GM21723 (cell line): ENCODE data around the gene AGAP1.

Experiments used
- ATAC-seq: cut with Tn5 transposase; IDR thresholded peaks from one replicate; pipeline ENCODE4 v1.9.1; 2021; ENCODE audit warnings: mild to moderate bottlenecking, moderate library complexity; ENCODE audit not compliant: unreplicated experiment

Gene AGAP1

DNA sequence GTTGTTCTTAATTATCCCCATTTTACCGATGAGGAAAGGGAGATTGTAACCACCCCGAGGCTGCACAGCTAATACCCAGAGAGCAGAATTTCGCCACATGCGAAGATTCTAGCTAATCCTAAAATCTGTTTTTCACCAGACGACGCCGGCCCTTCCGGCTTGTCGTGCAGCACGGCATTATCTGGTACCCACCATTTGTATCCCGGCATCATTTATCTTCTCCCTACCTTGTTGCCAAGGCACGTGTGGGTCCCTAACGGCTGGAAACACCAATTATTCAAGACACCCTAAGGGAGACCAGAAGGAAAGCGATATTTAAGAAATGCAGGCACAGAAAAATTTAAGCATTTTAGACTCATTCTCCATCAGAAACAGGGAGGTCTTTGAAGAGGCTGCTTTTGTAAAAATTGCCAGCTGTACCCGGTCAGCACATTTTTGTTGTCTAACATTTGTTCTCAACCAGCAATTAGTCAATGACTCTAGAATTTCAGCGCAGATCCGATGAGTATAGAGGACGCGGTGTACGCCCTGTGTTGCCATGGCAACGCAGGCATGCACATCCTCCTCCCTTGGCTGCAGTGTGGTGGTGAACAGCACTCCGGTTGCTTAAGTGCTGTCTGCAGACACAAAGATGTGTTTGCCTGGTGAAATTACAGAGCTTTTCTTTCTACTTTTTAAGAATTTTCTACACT, 111.6 kb downstream of the AGAP1 start:
- ATAC-seq = no peak

DNA sequence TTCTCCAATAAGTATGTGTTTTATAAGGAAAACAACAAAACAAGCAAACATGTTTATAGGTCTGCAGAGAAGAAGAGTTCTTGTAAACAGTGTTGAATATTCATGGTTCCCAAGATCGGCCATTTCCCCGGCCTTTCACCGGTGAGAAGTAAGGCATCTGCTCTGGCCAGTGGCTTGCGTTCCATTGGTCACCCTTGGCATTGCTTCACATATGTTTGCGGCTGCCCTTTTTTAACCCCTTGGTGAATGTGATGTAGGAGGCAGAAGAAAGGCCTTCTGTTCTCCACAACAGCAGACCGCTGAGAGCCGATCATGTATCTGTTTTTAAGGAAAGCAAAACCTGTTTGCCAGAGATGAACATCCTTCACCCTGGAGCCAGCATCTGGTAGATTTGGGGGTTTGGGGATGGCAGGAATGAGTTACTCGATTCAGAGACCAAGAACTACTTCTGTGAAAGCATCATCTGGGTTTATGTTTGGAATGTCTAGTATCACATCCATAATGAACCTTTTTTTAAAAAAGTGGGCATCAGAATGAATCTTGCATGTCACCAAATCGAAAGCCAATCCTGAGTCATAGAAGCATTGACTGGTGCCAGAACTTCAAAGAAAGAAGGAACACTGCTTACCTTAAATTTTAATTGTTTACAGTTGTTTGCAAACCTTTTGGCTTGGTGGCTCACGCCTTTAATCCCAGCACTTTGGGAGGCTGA, 112.3 kb downstream of the AGAP1 start:
- ATAC-seq = no peak

DNA sequence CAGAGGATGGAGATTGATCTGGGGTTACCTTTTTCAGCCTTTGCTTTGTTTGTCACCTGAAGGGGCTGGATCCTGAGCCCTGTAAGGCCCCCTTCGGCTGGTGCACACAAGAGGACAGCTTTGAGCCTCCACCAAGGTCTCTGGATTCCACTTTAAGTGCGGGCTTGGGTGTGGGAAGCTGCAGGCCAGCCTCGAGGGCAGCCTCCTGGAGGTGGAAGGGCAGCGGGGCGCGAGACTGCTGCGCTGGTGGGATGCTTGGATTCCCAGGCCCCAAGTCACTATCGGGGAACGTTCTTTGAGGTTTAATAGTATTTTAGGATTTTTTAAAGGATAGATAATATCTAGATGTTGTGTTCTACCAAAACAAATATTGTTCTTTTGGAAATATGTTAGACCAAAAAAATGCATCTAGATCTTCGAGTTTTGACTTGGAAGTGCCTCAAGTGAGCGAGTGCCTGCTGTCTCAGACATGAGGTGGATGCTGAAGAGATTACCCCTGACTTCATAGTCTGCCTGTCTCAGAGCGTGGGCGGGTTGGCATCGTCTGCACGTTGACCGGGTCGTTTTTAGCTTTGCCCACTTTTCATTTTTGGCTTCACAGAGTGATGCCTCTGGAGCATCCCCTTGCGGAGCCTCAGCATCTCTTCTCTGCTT, 113.8 kb downstream of the AGAP1 start:
- ATAC-seq = no peak

DNA sequence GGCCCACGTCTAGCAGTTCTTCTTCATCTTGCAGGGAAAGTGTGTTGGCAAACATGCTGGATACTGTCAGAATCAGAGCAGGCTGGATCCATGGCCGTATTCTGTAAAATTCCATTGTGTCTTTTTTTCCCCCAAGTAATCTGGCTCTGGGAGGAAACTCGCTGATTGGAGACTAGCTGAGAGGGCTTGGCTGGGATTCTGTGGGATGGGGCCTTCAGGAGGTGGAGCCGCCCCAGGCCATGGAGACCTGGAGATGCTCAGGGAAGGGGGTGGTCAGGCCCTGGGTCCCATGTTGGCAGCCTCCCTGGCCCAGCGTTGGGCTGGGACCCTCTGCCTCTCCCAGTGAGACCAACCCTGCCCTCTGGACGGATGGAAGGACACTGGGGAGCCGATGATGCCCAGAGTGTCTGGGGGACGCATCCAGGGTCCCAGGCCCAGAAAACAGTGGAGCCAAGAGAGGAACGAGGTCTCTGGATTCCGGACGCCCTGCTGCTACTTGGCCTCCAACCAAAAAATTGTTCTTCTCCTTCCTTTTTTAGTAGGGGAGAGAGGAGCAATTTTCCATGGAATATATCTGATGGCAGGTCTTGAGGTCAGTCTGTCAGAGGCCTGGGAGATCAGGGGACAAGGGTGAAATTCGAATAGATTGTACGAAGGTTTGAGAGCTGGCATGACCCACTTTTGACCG, 114.5 kb downstream of the AGAP1 start:
- no peak for ATAC-seq

DNA sequence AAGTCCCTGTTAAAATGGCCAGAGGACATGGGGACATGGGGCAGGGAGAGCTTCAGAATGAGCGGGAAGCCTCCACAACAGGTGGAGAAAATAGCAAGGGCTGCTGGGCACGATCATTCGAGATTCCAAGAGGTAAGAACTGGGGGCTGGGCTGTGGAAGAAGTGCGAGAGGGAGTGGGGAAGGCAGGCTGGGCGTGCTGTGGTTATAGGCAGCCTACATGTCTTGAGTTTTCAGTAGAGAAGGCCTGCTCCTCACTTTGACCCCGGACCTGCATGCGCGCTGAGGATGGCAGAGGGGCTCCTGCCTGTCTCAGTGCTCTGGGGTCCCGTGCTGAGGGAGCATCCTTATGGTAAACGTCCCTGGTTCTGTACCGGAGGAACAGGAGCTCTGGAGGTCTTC, 115.5 kb downstream of the AGAP1 start:
- ATAC-seq = no peak

DNA sequence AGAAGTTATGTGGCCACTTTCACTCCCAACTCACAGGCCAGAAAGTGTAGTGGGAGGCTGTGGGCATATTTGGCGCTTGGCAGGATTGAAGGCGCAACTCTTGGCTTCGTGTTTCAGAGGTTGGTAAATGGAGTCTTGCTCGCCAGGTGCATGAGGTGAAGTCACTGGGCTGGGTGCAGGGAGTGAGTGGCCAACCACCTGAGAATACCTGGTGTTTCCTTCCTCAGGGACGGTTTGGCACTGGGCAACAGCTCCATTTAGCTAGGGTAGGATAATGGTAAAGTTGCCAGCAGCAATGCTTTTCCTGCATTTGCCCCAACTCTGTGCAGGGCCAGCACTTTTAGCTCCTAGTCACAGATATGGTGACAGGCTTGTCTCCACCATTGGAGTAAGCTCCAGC, 115.9 kb downstream of the AGAP1 start:
- no peak for ATAC-seq

DNA sequence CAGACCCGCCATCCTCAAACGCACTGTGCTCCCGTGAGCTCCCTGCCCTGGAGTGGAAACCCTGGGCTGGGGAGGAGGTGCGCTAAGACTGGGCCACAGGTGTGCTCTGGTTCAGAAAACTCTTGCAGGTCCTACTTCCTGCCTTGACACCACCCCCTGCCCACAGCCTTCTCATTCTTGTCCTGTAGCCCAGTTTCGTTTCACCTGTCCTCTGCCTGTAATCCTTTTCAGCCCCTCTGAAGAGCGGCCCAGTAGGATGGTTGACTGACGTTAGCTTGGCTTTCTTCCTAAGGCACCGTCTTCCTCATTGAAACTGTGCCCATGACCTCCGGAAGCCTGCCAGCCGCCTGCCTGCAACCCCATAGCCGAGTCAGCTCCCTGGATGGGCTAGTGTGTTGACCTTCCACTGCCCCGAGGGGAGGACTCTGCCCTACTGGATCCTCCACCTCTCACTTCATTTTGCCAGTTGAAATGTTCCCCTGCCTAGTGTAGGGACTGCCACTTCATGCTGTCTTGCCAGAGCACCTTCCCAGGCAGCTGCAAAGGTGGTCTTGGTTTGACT, 116.9 kb downstream of the AGAP1 start:
- no peak for ATAC-seq

DNA sequence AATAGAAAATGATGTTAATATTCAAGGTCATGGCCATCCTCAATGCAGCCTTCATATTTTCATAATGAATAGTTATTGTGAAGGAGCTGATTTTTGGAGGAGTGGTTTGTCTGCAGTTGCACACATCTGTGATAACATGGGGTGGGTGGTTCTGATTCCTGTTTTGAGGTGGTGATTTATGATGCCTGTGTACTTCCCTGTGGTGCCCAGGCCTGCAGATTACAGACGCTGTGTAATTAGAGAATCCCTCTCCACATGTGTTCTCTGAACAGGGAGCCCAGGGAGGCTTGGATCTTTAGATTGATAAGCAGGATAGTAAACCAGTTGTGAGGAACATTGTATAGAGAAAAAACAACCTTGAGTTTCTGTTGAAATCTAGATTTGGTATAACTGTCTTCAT, 117.5 kb downstream of the AGAP1 start:
- no peak for ATAC-seq

DNA sequence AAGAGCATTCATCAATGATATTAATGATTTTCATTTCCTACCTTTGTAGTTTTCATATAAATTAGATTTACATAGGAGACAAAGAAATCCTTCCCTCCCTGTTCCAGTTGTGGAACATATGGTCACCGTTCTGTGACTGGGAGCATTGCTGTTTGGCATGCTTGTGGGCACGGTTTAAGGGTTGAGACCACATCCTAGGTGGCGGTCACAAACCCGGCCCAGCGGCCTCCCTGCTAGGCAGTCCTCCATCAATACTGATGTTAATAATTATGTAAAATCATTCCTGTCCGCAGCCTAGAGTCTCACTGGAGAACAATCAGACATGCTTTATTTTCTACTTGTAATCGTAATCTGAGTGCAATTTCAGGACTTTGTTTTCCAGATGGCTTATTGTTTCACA, 117.9 kb downstream of the AGAP1 start:
- ATAC-seq = no peak

DNA sequence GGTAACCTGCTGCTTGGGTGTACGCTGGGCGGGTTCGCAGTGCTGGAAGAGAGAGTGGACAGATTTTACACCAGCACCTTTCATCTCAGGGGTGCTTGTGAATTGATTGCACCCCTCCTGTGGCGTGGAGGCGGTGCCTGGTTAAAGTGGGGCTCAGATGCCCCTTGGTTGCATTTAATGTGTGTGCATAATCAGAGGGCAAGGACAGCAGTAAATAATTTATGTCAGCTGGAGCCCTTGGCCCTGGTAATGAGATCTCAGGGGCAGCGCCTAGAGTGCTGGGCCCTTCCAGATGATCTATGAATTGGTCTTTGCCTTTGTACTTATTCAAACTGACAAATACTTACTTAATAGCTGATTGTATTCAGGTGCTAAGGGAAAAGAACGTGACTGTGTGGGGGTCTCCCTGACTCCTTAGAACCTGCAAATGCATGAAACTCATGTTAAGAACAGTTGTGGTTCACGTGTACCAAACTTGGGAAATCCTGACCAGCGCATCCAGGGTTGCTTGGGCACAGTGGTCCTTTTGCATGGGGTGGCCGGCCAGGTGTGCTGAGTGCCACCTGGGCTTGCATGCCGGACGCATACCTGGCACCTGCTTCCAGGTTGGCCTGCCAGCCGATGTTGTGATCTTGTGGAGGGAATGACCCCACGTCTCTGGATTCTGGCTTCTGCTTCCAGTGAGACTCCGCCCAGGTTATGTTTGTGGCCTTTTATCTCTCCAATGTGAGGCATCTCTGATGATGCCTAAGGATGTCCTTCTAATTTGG, 118.5 kb downstream of the AGAP1 start:
- no peak for ATAC-seq

DNA sequence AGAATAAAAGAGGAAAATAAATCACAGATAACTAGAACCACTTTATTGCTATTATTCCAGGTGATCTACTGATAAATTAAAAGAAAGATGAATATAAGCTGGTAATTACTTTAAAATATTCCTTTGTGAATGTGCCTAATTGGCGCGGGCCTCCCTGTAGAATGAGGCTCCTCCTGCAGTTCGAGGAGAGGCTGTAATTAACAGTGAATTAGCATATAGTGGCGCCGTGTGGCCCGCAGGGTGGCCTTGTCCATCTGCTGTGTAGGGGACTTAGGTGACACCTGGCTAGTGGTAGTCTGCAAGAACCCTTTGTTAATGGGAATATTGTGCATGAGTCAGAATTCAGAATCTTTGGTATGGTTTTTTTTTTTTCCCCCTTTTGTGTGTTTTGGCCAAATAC, 119.8 kb downstream of the AGAP1 start:
- ATAC-seq = no peak

DNA sequence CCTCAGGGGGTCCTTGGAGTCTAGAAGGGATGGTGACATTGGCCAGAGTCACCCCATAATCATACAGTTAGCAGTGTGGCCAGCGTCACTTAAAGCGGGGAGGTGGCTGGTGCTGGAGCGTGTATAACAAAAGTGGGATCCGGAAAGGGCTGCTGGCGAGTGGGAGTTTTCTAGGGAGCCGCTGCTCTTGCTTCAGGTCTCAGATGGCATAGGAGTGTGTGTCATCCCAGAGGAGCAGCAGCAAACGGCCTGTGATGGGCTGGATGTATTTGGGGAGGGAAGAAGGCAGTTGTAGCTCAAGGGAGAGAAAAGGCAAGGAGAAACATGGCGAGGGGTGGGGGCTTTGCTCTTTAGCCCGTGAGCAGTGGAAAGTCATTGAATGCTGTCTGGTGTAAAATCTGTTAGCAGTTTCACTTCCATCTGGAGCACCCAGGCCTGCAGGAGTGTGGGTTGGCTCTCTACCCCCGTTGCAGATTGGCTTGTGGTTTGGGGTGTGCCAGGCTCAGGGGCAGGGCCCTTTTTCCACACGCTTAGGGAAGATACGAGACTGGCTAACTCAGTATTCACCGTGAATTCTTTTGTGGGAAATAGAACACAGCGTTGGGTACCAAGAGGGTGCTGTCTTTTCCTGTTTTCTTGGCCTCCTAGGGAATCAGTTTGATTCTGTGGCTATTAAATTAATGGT, 120.5 kb downstream of the AGAP1 start:
- no peak for ATAC-seq

DNA sequence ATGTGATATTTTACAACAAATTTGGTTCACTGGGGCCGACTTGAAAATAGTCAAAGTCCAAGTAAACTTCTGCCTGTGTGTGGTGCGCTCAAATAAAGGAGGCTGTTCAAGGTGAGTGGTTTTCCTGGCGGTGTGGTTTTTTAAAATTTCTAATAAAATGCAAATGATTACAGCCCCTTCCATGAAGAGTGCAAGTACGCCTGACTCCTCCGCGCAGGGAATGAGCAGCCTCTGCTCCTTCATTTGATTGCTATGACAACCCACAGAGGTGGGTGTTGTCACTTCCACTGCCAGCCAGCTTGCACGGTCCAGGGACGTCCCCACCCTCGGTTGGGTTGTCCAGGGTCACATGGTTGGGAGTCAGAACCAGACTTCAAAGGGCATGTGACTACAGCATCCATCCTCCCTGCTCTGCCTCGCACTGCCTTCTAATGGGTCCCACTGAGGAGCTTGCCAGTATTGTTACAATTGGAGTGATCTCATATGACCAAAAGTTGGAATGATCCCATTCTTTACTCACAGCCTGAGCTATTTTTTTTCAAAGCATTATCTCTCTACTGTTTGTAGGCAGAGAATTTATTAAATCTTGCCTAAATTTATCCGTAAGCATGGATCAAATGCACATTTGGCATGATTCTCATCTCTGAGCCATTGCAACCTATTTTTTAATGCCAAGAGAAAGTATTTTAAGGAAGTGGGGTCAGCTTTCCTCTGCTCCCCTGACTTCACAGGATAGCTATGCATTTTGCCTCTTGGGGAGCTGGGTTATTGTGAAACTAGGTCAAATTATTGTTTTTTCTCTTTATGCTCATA, 121.3 kb downstream of the AGAP1 start:
- ATAC-seq = no peak

DNA sequence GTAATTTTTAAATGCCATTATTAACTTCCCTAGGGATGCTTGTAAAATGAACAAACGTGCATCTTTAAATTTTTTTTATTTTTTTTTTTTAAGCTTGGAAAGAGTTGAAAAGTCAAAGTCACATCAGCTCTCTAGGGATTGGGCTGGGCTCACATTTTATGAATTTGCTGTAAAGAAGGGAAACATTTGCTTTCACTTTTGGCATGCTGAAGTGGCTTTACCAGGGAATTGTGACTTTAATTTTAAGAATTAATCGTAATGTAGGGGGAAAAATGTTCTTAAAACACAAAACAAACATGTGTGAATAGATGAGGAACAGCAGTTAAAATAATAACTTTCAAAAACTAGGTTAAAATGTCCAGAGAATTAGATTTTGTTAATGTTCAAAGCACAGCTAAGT, 123.0 kb downstream of the AGAP1 start:
- ATAC-seq = no peak

DNA sequence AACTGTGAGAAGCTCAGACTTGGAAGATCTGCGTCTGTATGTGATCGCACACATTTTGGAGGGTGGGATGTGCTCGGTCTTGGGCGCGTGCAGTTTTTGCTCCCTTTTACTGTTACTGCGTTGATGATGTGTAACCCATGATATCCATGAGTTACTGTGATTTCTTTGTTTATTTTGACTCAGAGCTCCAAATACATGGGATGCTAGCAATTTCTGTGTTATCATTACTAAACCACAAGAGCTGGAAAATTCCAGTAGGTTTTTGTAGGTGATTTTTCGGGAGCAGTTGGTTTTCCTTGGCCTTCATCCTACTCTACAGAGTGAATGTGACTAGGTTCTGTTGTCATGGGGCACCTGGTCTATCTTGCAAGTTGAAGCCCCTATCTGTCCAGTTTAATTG, 124.2 kb downstream of the AGAP1 start:
- ATAC-seq = no peak

DNA sequence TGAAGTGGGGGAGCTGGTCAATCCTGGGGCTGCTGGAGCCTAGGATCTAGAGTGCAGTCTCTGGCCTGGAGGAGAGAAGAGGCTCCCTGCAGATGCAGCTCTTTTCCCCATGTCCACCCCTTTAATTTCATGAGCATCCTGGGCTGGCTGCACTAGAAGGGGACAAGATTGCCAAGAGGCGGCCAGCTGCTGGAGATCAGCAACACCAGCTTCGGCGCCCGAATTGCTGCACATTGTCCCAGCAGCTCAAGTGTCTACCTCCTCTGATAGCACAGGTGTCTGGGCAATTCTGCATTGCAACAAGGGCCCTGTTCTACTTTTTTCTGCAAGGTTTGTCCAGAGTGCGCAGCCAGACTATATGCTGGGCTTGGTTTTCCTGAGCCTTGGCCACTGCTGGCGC, 125.7 kb downstream of the AGAP1 start:
- ATAC-seq = no peak

DNA sequence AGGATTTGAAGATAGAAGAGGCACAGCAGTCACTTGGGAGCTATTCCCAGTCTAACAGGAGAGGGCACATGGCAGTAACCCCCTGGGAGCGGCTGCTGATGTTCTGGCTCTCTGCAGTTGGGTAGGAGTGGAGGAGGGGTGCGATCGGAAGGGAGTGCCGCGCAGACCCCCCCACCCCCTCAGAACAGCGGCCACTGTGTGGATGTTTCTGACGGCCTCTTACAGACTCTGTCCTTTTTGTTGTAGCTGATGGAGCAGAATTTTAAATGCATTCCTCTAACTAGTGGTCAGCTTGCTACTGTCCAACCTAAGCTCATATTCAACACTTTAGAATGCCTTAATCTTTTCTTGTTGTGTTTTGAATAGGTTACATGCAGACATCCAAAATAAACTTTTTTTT, 127.9 kb downstream of the AGAP1 start:
- no peak for ATAC-seq

DNA sequence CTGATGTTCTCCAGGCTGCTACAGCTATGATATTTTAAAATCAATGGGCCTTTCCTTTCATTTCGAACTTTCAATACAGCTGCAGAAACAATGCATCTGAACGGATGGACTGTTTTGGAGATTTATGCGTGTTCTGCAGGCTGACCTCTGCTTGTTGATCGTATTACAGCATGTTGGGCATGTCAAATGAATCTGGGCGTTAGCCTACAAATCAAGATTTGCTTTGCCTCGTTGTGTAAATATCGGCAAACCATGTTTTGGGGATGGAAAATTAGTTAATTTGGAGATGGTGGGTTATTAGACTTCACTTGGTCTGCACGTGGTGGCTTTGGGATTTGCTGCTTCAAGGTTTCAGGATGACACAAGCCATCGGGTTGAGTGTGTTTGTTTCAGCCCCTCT, 129.3 kb downstream of the AGAP1 start:
- ATAC-seq = no peak

DNA sequence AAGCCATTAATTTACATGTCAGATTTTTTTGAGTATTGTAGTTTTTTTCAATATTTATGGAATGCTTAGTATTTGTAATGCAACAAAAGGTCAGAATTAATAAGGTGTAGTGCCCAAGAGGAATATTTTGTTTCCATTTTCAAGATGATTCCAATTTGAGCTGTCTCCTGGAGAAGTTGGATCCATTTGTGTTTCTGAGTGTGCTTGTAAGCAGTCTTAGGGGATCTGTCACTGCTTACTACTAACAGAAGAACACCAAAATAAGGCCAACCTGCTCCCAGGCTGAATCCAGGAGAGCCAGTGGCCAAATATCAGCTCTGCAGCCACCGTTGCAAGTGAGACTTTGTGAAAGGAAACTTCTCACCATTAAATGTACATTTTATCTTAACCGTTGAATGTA, 129.9 kb downstream of the AGAP1 start:
- no peak for ATAC-seq
